Loucy (cell line): ENCODE data around the gene ALKAL2.
A peak's percentile ranks its signal among the peaks of the same experiment; 100 is the strongest.

Experiments
- H2AFZ ChIP-seq: fragments of 200-600 bp; sonication (generic); 2 replicates; pipeline ENCODE4 v1.6.0; 2016; ENCODE audit warnings: antibody characterized with exemption, mild to moderate bottlenecking, low read length, moderate library complexity
- H3F3A ChIP-seq: fragments of 200-600 bp; 2 replicates; pipeline ENCODE4 v1.6.0; 2016; ENCODE audit warnings: antibody characterized with exemption, low read depth, mild to moderate bottlenecking
- H3K27me3 ChIP-seq: fragments of 200-600 bp; sonication (generic); 2 replicates; pipeline ENCODE4 v1.6.1; 2014; ENCODE audit warnings: low read length, mild to moderate bottlenecking; ENCODE audit not compliant: insufficient read depth, poor library complexity, severe bottlenecking
- H3K36me3 ChIP-seq: fragments of 200-600 bp; sonication (generic); 2 replicates; pipeline ENCODE4 v1.6.1; 2016; ENCODE audit warnings: low read length; ENCODE audit not compliant: insufficient read depth
- H3K4me1 ChIP-seq: fragments of 200-600 bp; sonication (generic); 2 replicates; pipeline ENCODE4 v1.5.1; 2014; ENCODE audit warnings: low read length, mild to moderate bottlenecking; ENCODE audit not compliant: insufficient read depth, poor library complexity, severe bottlenecking
- H3K4me2 ChIP-seq: fragments of 200-600 bp; sonication (generic); 2 replicates; pipeline ENCODE4 v1.6.0; 2014; ENCODE audit warnings: antibody characterized with exemption, low read length, low read depth, mild to moderate bottlenecking; ENCODE audit not compliant: poor library complexity, severe bottlenecking
- H3K4me3 ChIP-seq: fragments of 200-600 bp; sonication (generic); 2 replicates; pipeline ENCODE4 v1.5.1; 2014; ENCODE audit warnings: low read length, mild to moderate bottlenecking, mixed read lengths; ENCODE audit not compliant: poor library complexity, severe bottlenecking
- H3K79me2 ChIP-seq: fragments of 200-600 bp; sonication (generic); 2 replicates; pipeline ENCODE4 v1.6.1; 2014; ENCODE audit warnings: low read length; ENCODE audit not compliant: insufficient read depth
- H3K9ac ChIP-seq: fragments of 200-600 bp; sonication (generic); 2 replicates; pipeline ENCODE4 v1.6.0; 2014; ENCODE audit warnings: mild to moderate bottlenecking, low read depth, low read length, moderate library complexity; ENCODE audit not compliant: poor library complexity, severe bottlenecking
- H3K9me2 ChIP-seq: fragments of 200-600 bp; sonication (generic); replicated peaks from 2 replicates; pipeline ENCODE4 v1.6.1; 2016; ENCODE audit warnings: low read depth, low read length, mixed read lengths
- H3K9me3 ChIP-seq: fragments of 200-600 bp; sonication (generic); 2 replicates; pipeline ENCODE4 v1.6.1; 2014; ENCODE audit warnings: mild to moderate bottlenecking, antibody characterized with exemption, low read length, low read depth; ENCODE audit not compliant: insufficient read depth
- H4K20me1 ChIP-seq: fragments of 200-600 bp; sonication (generic); 2 replicates; pipeline ENCODE4 v1.6.0; 2014; ENCODE audit warnings: antibody characterized with exemption, low read length, mild to moderate bottlenecking; ENCODE audit not compliant: insufficient read depth, poor library complexity, severe bottlenecking
- EZH2phosphoT487 ChIP-seq: fragments of 200-600 bp; IDR thresholded peaks from 2 replicates; pipeline ENCODE4 v1.6.1; 2018; ENCODE audit warnings: antibody characterized with exemption, mild to moderate bottlenecking, moderate library complexity, borderline replicate concordance
- TF ChIP-seq, protein P1 (sequence below): fragments of 200-600 bp; sonication (generic); conservative IDR thresholded peaks from 2 replicates; pipeline ENCODE4 v1.5.1; 2014; ENCODE audit warnings: mild to moderate bottlenecking, antibody characterized with exemption, low read length

ALKAL2 gene

GRCh38 chr2:274503-274902 lies 13.4 kb downstream of the ALKAL2 start:
- no peaks in the 10 kb centered on the region for H3K27me3 ChIP-seq
- peaks cover 21% of the 10 kb centered on the region for H3K4me1 ChIP-seq
- H3K9me2 ChIP-seq: no peaks in the 10 kb centered on the region
- H3K4me3 ChIP-seq: no peak overlapping the region
- H2AFZ ChIP-seq: no peak overlapping the region
- no peaks in the 10 kb centered on the region for H3K9me3 ChIP-seq
- H3K9ac ChIP-seq: no peak overlapping the region
- peaks cover 70% of the 10 kb centered on the region for H3K36me3 ChIP-seq
- peaks cover 65% of the 10 kb centered on the region for H3K79me2 ChIP-seq
- H3K4me2 ChIP-seq: no peak overlapping the region
- peaks cover 60% of the 10 kb centered on the region for H4K20me1 ChIP-seq
- no peak for TF ChIP-seq EZH2phosphoT487
- TF ChIP-seq, protein P1, sequence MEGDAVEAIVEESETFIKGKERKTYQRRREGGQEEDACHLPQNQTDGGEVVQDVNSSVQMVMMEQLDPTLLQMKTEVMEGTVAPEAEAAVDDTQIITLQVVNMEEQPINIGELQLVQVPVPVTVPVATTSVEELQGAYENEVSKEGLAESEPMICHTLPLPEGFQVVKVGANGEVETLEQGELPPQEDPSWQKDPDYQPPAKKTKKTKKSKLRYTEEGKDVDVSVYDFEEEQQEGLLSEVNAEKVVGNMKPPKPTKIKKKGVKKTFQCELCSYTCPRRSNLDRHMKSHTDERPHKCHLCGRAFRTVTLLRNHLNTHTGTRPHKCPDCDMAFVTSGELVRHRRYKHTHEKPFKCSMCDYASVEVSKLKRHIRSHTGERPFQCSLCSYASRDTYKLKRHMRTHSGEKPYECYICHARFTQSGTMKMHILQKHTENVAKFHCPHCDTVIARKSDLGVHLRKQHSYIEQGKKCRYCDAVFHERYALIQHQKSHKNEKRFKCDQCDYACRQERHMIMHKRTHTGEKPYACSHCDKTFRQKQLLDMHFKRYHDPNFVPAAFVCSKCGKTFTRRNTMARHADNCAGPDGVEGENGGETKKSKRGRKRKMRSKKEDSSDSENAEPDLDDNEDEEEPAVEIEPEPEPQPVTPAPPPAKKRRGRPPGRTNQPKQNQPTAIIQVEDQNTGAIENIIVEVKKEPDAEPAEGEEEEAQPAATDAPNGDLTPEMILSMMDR: peak; percentile 53
- no peaks in the 10 kb centered on the region for H3F3A ChIP-seq

GRCh38 chr2:273333-273732 lies 14.6 kb downstream of the ALKAL2 start:
- Histone ChIP-seq H3K9me3 (no peaks in the 10 kb centered on the region), H3F3A (no peaks in the 10 kb centered on the region), H3K4me3 (peak overlapping the region; percentile 14), H3K79me2 (peaks cover 76% of the 10 kb centered on the region), H3K9ac (no peak overlapping the region), H3K4me1 (peaks cover 32% of the 10 kb centered on the region), H2AFZ (no peak overlapping the region), H3K36me3 (peaks cover 58% of the 10 kb centered on the region; the same call in 1 of the 2 replicates), H3K4me2 (peak overlapping the region; percentile 98), H4K20me1 (peaks cover 72% of the 10 kb centered on the region), H3K27me3 (no peaks in the 10 kb centered on the region), H3K9me2 (no peaks in the 10 kb centered on the region)
- TF ChIP-seq, protein P1: no peak
- no peak for TF ChIP-seq EZH2phosphoT487

DNA sequence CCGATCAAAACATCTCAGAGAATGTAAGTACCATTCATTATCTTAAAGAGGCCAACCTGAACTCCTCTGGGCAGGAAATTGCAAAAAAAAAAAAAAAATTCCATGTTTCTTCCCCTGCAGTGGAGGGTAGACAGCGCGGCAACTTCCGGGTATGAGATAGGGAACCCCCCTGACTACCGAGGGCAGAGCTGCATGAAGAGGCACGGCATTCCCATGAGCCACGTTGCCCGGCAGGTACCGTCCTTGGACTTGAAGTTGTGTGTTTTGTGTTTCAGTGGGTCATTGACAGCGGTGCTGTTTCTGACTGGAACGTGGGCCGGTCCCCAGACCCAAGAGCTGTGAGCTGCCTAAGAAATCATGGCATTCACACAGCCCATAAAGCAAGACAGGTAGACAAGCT lies 16.0 kb downstream of the ALKAL2 start:
- H3K9me2 ChIP-seq: no peaks in the 10 kb centered on the region
- peak overlapping the region; percentile 98 for H3K4me2 ChIP-seq
- H3K36me3 ChIP-seq: peaks cover 44% of the 10 kb centered on the region; the same call in 1 of the 2 replicates
- H3K4me1 ChIP-seq: peaks cover 46% of the 10 kb centered on the region
- H3K27me3 ChIP-seq: no peaks in the 10 kb centered on the region
- H3K9me3 ChIP-seq: no peaks in the 10 kb centered on the region
- no peaks in the 10 kb centered on the region for H3F3A ChIP-seq
- H2AFZ ChIP-seq: no peak overlapping the region
- peaks cover 91% of the 10 kb centered on the region for H3K79me2 ChIP-seq
- no peak for TF ChIP-seq EZH2phosphoT487
- TF ChIP-seq, protein P1: no peak
- no peak overlapping the region for H3K4me3 ChIP-seq
- H3K9ac ChIP-seq: no peak overlapping the region
- H4K20me1 ChIP-seq: peaks cover 86% of the 10 kb centered on the region
